Kidney glomerular epithelial cell (primary cell): Measurements from ENCODE around the gene TOX3.
A peak's percentile ranks its signal among the peaks of the same experiment; 100 is the strongest.

ENCODE experiments used
- DNase-seq: peaks from one replicate; lab custom pipeline; 2025; lab: John Stamatoyannopoulos, UW

TOX3 gene

DNA sequence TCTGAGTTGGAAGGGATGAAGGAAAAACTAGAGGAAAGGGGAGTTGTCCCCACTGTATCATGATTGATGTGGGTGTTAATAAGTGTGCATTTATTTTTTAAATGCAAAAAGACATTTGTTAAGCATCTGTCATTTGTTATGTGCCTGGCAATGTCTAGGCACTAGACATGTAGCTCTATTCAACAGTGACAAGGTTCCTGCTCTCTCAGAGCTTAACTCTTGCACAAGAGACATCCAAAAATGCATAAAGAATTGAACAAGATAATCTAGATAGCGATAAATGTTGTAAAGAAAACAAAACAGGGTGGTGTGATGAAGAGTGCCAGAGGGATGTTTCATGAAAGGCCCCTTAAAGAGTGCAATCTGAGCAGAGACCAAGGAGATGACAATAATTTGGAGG lies 148.9 kb downstream of the TOX3 start:
- DNase-seq, result no peak

DNA sequence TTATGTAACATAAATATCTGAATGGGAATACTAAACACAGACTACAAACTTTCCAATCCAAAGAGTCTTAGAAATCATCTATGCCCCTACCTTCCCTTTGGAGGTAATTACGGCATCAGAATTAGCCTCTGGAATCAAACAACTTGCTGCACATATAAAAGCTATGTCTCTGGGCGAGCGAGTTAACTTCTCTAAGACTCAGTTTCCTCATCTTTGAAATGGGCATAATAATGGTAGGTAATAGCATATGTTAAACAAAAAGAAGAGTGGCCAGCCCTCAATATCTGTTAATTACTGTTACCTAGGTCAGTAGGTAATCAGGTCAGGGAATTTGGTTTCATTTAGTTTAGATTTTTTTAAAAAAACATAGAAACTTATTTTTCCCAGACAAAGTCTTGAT lies 153.5 kb downstream of the TOX3 start:
- DNase-seq, result no peak

DNA sequence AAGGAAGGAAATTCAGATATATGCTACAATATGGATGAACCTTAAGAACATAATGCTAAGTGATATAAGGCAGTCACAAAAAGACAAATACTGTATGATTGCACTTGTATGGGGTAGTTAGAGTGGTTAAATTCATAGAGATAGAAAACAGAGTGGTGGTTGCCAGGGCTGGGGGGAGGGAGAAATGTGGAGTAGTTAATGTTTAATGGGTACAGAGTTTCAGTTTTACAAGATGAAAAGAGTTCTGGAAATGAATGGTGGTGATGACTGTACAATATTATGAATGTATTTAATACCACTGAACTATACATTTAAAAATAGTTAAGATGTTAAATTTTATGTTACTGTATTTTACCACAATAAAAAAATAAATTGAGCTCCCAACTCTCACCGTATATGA lies 157.9 kb downstream of the TOX3 start:
- peak; percentile 24 for DNase-seq
